Activated naive CD4-positive, alpha-beta T cell treated with anti-CD3 and anti-CD28 coated beads, Interleukin-2, amount 10 ng/mL, durations not matched to agents 7 days and 5 days (primary cell): ENCODE data around the gene CYTIP.
A peak's percentile ranks its signal among the peaks of the same experiment; 100 is the strongest.

ENCODE experiments used
- CTCF ChIA-PET: fragments of 350-600 bp; sonication (Branson Sonifier 250); formaldehyde crosslinking; loops from one replicate; lab custom pipeline; 2021; ENCODE audit warnings: antibody characterized with exemption; lab: Charles Lee
- DNase-seq: peaks from one replicate; pipeline ENCODE4 v3.0.0-alpha.2; 2020
- H3K27ac Mint-ChIP-seq: one replicate; pipeline ENCODE4 v1.8.0; 2021; ENCODE audit warnings: mild to moderate bottlenecking, moderate library complexity, mixed read lengths
- H3K27me3 Mint-ChIP-seq: one replicate; pipeline ENCODE4 v1.8.0; 2021; ENCODE audit warnings: mild to moderate bottlenecking, mixed read lengths
- H3K36me3 Mint-ChIP-seq: one replicate; pipeline ENCODE4 v1.8.0; 2021; ENCODE audit warnings: mixed read lengths
- H3K4me1 Mint-ChIP-seq: one replicate; pipeline ENCODE4 v1.8.0; 2021; ENCODE audit warnings: mixed read lengths
- H3K4me3 Mint-ChIP-seq: one replicate; pipeline ENCODE4 v1.8.0; 2021; ENCODE audit warnings: mild to moderate bottlenecking, moderate library complexity, mixed read lengths
- H3K9me3 Mint-ChIP-seq: one replicate; pipeline ENCODE4 v1.8.0; 2021; ENCODE audit warnings: mixed read lengths

Gene CYTIP

DNA sequence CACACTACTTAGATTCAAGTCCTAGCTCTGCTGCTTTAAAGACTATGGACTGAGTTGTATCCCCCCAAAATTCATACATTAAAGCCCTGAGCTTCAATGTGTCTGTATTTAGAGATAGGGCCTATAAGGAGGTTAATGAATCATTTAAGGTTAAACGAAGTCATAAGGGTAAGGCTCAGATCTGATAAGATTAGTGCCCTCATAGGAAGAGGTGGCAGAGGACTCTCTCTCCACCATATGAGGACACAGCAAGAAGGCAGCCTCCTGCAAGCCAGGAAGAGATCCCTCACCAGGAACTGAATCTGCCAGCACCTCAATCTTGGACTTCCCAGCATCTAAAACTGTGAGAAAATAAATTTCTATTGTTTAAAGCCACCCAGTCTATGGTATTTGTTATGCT lies 3.1 kb upstream of the CYTIP start:
- DNase-seq = no peak
- peaks cover 59% of the 10 kb centered on the region for H3K4me1 Mint-ChIP-seq
- CTCF ChIA-PET = interaction anchor here (1.0 to 1.5 kb wide), 3 partner anchors 12 to 14 kb away, joined by 3 to 7 read pairs (median 3); no protein-coding TSS in a partner anchor
- H3K27me3 Mint-ChIP-seq = no peaks in the 10 kb centered on the region
- H3K27ac Mint-ChIP-seq = peak overlapping the region; percentile 88
- H3K9me3 Mint-ChIP-seq = no peaks in the 10 kb centered on the region
- H3K4me3 Mint-ChIP-seq = peak overlapping the region; percentile 69
- peaks cover 16% of the 10 kb centered on the region for H3K36me3 Mint-ChIP-seq

DNA sequence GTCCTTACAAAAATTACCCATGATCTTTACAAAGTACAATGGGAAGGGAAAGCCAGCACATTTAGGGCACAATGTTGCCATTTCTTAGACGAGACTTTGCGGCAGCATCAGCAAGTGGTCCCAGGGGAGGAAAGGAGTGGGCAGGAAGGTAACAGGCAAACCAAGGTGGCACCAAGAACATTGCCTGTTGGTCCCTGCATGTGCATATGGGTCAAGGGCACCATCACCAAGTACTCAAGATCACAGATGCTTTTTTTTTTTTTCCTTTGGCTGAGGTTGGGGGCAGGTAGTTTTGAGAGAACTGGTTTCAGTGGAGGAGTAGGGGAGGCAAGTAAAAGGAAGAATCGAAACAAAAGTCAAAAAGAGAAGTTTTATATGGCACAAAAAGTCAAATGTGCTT lies 752 bp upstream of the CYTIP start:
- peak overlapping the region; percentile 97 for H3K4me3 Mint-ChIP-seq
- H3K27me3 Mint-ChIP-seq = no peaks in the 10 kb centered on the region
- H3K27ac Mint-ChIP-seq = peak overlapping the region; percentile 99
- CTCF ChIA-PET = interaction anchor here (1.0 to 2.1 kb wide), 5 partner anchors 16 to 117 kb away, joined by 3 to 8 read pairs (median 6); no protein-coding TSS in a partner anchor
- H3K4me1 Mint-ChIP-seq = peaks cover 48% of the 10 kb centered on the region
- peak; percentile 52 for DNase-seq
- H3K9me3 Mint-ChIP-seq = no peaks in the 10 kb centered on the region
- peaks cover 40% of the 10 kb centered on the region for H3K36me3 Mint-ChIP-seq

DNA sequence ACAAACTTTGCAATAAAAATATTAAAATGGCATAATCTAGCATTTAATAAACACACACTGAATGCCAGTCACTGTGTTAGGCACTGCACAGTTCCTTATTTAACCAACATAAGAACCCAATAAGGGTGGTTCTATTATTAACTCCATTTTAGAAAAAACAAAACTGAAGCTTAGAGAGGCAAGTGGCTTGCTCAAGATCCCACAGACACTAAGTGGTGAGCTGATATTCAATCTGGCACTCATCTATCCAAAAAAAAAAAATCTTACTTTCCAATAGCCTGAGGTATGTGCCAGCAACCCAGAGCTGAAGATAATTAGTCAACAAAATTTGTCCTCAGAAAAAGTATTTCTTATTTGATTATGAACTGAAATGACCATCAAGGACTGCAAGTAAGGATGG lies 799 bp downstream of the CYTIP start:
- CTCF ChIA-PET = interaction anchor here (1.1 to 2.1 kb wide), 9 partner anchors 9 to 116 kb away, joined by 3 to 7 read pairs (median 5); no protein-coding TSS in a partner anchor
- Mint-ChIP-seq H3K4me3 (peak overlapping the region; percentile 97), H3K4me1 (peaks cover 37% of the 10 kb centered on the region), H3K9me3 (no peaks in the 10 kb centered on the region), H3K36me3 (peaks cover 54% of the 10 kb centered on the region), H3K27me3 (no peaks in the 10 kb centered on the region), H3K27ac (peak overlapping the region; percentile 99)
- no peak for DNase-seq

DNA sequence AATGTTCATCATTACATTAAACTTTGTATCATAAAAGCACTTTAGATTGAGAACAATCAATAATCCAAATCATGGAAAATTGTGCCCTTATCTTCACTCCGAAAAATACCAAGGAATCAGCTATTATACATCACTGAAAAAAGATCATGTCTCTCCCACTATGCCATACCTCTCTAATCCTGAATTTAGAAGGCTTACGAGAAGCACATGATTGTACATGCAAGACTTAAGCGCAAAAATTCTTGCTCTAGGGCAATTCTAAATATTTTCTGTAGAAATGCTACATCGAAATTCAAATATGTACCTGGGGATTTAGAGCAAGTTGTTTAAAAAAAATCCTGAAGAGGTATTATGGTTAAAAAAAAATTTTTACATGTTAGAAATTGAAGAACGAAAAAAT lies 1.3 kb downstream of the CYTIP start:
- peaks cover 37% of the 10 kb centered on the region for H3K4me1 Mint-ChIP-seq
- CTCF ChIA-PET = interaction anchor here (1.5 to 2.1 kb wide), 3 partner anchors 11 to 115 kb away, joined by 5 to 7 read pairs (median 7); no protein-coding TSS in a partner anchor
- H3K27me3 Mint-ChIP-seq = no peaks in the 10 kb centered on the region
- H3K9me3 Mint-ChIP-seq = no peaks in the 10 kb centered on the region
- no peak for DNase-seq
- peak overlapping the region; percentile 99 for H3K27ac Mint-ChIP-seq
- peaks cover 59% of the 10 kb centered on the region for H3K36me3 Mint-ChIP-seq
- H3K4me3 Mint-ChIP-seq = peak overlapping the region; percentile 97

DNA sequence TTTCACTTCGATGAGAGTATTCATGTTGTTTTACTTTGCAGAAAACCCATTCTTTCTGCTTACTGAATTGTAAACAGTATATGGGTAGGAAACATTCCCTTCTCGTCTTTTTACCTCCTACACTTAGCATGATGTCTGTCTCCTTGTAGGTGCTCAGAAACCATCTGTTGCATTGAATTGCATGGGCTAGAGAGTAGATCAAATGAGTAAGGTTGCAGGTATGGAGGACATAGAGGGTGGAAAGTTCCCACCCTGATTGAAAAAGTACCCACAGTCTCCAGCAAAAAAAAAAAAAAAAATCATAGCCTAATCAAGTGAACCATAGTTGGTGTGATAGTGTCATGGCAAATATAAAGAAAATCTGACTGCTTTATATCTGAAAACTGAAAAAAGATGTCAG lies 1.7 kb downstream of the CYTIP start:
- H3K9me3 Mint-ChIP-seq = no peaks in the 10 kb centered on the region
- H3K36me3 Mint-ChIP-seq = peaks cover 63% of the 10 kb centered on the region
- peaks cover 32% of the 10 kb centered on the region for H3K4me1 Mint-ChIP-seq
- DNase-seq = no peak
- H3K27ac Mint-ChIP-seq = peak overlapping the region; percentile 99
- peak overlapping the region; percentile 97 for H3K4me3 Mint-ChIP-seq
- H3K27me3 Mint-ChIP-seq = no peaks in the 10 kb centered on the region
- CTCF ChIA-PET = no interaction called here

DNA sequence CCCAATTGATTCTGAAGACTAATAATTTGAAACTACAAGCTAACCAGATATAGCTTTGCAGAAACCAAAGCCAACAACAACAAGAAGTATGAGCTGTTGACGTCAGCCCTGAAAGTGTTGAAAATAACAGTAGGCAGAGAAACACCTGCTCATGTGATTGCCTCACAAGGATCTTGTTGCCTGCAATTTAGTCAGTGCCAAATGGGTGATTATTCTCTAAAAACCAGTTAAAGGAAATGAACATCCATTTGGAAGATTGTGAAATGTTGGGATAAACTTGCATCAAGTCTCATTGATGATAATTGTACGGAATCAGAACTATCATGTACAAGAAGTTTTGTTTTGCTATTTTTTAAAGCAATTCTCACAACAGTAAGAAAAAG lies 2.8 kb downstream of the CYTIP start:
- peaks cover 22% of the 10 kb centered on the region for H3K4me1 Mint-ChIP-seq
- peak overlapping the region; percentile 99 for H3K27ac Mint-ChIP-seq
- peaks cover 72% of the 10 kb centered on the region for H3K36me3 Mint-ChIP-seq
- H3K27me3 Mint-ChIP-seq = no peaks in the 10 kb centered on the region
- CTCF ChIA-PET = interaction anchor here (0.9 to 2.7 kb wide), 4 partner anchors 14 to 113 kb away, joined by 3 to 9 read pairs (median 4); no protein-coding TSS in a partner anchor
- peak; percentile 55 for DNase-seq
- H3K9me3 Mint-ChIP-seq = no peaks in the 10 kb centered on the region
- peak overlapping the region; percentile 97 for H3K4me3 Mint-ChIP-seq

DNA sequence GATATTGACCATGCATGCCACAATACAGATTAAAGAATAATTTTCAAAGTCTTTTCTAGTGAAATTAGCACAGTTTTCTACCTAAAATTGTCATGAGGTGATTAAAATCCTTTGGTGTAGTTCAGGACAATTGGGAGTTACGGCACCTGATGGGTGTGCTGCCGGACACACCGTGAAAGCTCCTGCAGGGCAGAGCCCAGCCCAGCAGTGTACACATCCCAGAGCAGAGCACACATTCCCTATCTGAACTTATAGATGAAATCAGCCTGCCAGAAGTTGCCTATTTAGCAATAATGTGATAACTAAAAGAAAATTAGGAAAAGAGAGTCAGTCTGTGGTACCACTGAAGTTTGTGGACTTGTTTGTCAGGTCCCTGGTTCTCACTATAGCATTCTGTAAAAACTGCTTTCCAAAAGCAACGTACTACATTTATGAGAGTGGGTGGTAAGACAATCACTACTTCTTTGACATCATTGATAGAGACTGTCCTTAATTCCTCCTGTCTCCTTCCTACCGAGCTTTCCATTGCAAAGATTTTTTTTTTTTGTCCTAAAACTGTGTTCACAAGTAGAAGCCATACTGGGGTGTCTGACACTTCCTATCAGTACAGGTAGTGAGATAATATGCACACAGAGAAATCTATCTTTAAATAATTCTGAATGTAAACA lies 3.4 kb downstream of the CYTIP start:
- CTCF ChIA-PET = interaction anchor here (0.9 to 2.7 kb wide), 4 partner anchors 13 to 113 kb away, joined by 3 to 9 read pairs (median 4); no protein-coding TSS in a partner anchor
- Mint-ChIP-seq H3K36me3 (peaks cover 75% of the 10 kb centered on the region), H3K4me1 (peaks cover 19% of the 10 kb centered on the region), H3K27ac (peak overlapping the region; percentile 99), H3K4me3 (peak overlapping the region; percentile 97), H3K9me3 (no peaks in the 10 kb centered on the region), H3K27me3 (no peaks in the 10 kb centered on the region)
- DNase-seq = no peak

DNA sequence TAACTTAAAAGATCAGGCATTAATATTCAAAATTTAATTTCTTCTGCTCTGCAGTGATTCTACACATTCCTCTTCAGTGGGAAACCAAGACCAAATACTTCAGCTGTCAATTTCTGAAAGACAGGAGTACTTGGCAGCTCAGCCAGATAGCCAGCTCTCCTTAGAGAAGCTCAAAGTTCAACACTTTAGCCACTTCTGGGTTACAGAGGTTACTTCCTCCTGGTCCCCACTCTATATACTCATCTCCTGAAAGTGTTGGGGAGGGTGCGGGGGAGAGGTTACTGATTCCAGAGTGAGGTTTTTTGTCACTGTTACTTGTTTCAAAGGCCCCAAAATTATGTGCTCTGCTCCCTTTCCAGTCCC lies 4.1 kb downstream of the CYTIP start:
- Mint-ChIP-seq H3K4me3 (peak overlapping the region; percentile 97), H3K4me1 (peaks cover 19% of the 10 kb centered on the region), H3K27ac (peak overlapping the region; percentile 99), H3K27me3 (no peaks in the 10 kb centered on the region), H3K36me3 (peaks cover 82% of the 10 kb centered on the region), H3K9me3 (no peaks in the 10 kb centered on the region)
- peak; percentile 59 for DNase-seq
- CTCF ChIA-PET = interaction anchor here (0.8 to 2.7 kb wide), 6 partner anchors 14 to 112 kb away, joined by 3 to 9 read pairs (median 4); no protein-coding TSS in a partner anchor

DNA sequence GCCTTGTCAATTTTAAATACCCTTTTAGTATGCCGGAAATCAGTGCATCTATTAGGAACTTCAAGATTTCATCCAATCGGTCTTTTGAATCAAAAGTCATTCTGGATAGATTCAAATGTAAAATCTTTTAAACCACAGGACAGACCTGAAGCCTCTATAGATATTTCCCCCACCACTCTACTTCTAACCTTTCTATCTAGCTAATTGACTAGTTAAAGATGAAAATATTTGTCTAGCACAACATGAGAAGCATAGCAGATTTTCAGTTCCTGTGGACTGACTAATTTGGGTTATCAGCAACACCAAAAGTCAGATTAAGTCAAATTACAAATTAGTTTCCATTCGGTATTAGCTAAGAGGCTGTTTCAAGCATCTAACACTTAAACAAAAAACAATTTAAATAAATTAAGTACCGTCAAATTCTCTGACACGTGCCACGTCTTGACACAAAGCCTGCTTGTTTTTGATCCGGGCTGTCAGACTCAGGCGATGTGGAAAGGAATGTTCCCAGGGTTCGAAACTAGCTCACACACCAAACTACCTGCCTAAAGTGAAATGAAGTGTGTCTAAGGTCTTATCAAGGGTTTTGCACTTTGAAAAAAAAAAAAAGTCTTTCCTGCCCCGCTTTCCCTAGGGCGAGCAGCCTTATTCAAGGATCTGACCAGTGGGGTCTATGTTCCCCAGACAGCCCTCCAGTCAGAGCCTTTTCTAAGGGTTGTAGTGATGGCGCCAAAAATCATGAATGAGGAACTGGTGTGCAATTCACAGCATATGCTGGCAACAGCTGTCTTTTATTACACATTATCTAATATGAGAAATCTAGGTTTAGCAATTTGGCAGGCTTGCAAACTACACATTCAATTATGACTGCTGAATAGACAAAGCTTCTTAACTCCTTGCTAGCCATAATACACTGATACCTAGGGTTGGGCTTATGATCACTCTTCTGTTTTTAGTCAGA lies 4.7 kb downstream of the CYTIP start:
- peaks cover 22% of the 10 kb centered on the region for H3K4me1 Mint-ChIP-seq
- CTCF ChIA-PET = interaction anchor here (0.8 to 2.7 kb wide), 9 partner anchors 15 to 112 kb away, joined by 3 to 14 read pairs (median 5); no protein-coding TSS in a partner anchor
- H3K27ac Mint-ChIP-seq = peak overlapping the region; percentile 99
- peak; percentile 43 for DNase-seq
- H3K27me3 Mint-ChIP-seq = no peaks in the 10 kb centered on the region
- no peaks in the 10 kb centered on the region for H3K9me3 Mint-ChIP-seq
- H3K4me3 Mint-ChIP-seq = peak overlapping the region; percentile 97
- peaks cover 89% of the 10 kb centered on the region for H3K36me3 Mint-ChIP-seq

DNA sequence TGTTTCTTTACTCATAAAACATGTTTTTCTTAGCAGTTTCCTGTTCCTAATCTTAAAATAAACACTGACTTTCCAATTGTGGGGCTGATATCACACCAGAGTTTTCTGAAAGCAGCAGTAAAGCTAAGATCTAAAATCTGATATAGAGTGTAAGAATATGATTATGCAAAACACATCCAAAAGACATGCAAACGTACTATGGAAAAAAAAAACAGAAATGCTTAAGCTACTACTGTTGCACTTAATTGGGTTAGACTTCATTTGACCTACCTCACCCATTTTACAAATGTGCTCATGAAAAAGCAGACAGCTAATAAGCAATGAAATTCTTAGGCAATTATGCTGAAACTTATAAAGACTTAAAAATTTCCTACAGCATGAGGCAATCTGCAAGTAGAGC lies 10.5 kb downstream of the CYTIP start:
- DNase-seq = no peak
- peak overlapping the region; percentile 90 for H3K27ac Mint-ChIP-seq
- peaks cover 79% of the 10 kb centered on the region for H3K4me1 Mint-ChIP-seq
- no peaks in the 10 kb centered on the region for H3K9me3 Mint-ChIP-seq
- CTCF ChIA-PET = interaction anchor here (0.6 to 2.2 kb wide), 8 partner anchors 13 to 107 kb away, joined by 3 to 8 read pairs (median 4); no protein-coding TSS in a partner anchor
- H3K4me3 Mint-ChIP-seq = peak overlapping the region; percentile 74
- peaks cover 94% of the 10 kb centered on the region for H3K36me3 Mint-ChIP-seq
- H3K27me3 Mint-ChIP-seq = no peaks in the 10 kb centered on the region

DNA sequence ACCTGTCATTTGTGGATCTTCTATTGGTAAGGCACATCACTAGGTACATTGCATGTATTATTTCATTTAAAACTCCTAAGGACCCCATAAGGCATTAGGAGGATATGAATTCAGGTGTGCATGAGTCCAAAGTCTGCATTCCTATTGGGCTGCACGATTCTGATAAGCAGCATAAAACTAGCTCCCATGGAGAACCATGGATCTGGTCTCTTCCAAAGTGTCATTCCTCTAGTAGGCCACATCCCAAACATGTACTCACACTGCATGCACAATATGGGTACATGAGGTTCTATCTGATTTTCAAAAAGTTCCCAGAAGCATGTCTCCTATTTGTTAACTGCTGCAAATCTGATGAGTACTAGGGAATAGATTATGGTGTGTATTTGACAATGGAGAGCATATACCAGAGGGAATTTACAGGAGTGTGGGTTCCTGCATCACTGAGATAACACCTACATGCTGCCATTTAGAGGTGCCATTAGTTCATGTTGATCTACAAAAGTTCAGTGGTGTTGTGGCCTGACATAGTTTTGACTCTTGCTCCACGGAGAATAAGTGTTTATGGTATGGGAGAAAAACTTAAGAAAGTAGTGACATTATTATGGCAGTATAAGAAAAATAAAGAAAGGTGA lies 11.3 kb downstream of the CYTIP start:
- Mint-ChIP-seq H3K27ac (peak overlapping the region; percentile 90), H3K4me1 (peaks cover 80% of the 10 kb centered on the region), H3K9me3 (no peaks in the 10 kb centered on the region), H3K27me3 (no peaks in the 10 kb centered on the region), H3K4me3 (peak overlapping the region; percentile 74), H3K36me3 (peaks cover 94% of the 10 kb centered on the region)
- CTCF ChIA-PET = interaction anchor here (1.0 to 2.2 kb wide), 7 partner anchors 11 to 105 kb away, joined by 4 to 8 read pairs (median 6); partner anchors contain the start of gene CYTIP
- no peak for DNase-seq

DNA sequence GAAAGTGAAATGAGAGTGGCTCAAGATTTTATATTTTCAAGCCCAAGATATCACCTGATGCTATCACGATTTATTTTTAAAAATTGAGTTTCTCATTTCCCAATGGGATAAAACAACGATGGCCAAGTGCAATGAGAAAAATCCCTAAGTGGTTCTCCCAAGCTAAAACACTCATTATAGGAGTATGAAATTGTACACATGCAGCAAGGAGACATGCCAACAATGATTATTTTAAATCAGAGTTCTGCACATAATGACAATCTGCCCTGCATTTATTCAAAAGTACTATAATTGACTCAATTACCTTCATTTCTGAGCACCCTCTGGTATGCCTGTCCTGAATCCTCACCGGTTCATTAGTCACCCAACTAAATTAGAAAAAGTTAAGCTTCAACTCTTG lies 12.7 kb downstream of the CYTIP start:
- no peaks in the 10 kb centered on the region for H3K27me3 Mint-ChIP-seq
- peaks cover 94% of the 10 kb centered on the region for H3K4me1 Mint-ChIP-seq
- no peak for DNase-seq
- peaks cover 5% of the 10 kb centered on the region for H3K9me3 Mint-ChIP-seq
- peaks cover 97% of the 10 kb centered on the region for H3K36me3 Mint-ChIP-seq
- CTCF ChIA-PET = interaction anchor here (0.7 to 2.1 kb wide), 7 partner anchors 10 to 104 kb away, joined by 3 to 8 read pairs (median 5); partner anchors contain the start of gene CYTIP
- H3K4me3 Mint-ChIP-seq = peak overlapping the region; percentile 74
- peak overlapping the region; percentile 72 for H3K27ac Mint-ChIP-seq

DNA sequence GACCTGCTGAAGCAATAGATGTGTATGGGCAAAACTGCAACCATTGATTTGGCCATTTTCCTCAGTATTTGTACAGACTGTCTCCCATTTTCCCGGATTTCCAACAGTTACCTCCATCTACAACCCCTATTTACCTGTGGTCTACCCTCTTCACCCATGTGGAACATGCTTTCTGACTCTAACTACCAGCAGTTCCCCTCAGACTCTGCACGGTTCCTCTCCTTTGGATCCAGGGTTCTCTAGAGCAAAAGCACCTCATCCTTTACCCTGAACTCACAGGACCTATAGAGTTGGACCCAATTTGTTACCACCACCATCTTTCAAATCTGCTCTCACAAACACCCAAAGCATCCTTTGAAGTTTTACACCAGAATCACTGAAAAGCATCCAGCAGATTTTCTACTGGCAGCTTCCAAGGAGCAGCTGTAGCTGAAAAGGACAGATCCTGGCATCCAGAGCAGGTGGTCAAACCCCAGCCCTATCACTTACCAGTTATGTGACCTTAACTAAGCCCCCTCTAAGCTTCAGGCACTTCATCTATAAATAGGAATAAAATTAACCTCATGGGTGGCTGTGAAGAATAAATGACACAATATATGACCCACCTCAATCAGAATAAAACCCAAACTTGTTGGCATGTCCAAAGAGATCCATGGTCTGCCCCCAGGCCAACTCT lies 15.3 kb downstream of the CYTIP start:
- Mint-ChIP-seq H3K27ac (peak overlapping the region; percentile 72), H3K4me1 (peaks cover 87% of the 10 kb centered on the region), H3K36me3 (peaks cover 92% of the 10 kb centered on the region), H3K9me3 (peaks cover 5% of the 10 kb centered on the region), H3K27me3 (no peaks in the 10 kb centered on the region), H3K4me3 (peak overlapping the region; percentile 74)
- no peak for DNase-seq
- CTCF ChIA-PET = interaction anchor here (1.2 to 1.5 kb wide), 3 partner anchors 15 to 101 kb away, joined by 3 to 4 read pairs (median 3); partner anchors contain the start of gene CYTIP
